GM21381 (cell line): Measurements from ENCODE around the gene RNF13.
"Not testable (repeated sequence)": the region's sequence is repeated elsewhere in the genome, so short reads cannot be mapped to it uniquely, and the experiment has no call there.

Experiments
- ATAC-seq: cut with Tn5 transposase; IDR thresholded peaks from one replicate; pipeline ENCODE4 v1.9.1; 2021; ENCODE audit warnings: mild to moderate bottlenecking, moderate library complexity; ENCODE audit not compliant: unreplicated experiment

Gene RNF13

GRCh38 chr3:149943966-149944365 lies 131.0 kb downstream of the RNF13 start:
- ATAC-seq = not testable (repeated sequence)

GRCh38 chr3:149947231-149947630 lies 134.2 kb downstream of the RNF13 start:
- ATAC-seq = no peak

GRCh38 chr3:149949181-149949580 lies 136.2 kb downstream of the RNF13 start:
- ATAC-seq = no peak

- no peak for ATAC-seq
These were observed 141.8 kb downstream of the RNF13 start for GRCh38 chr3:149954812-149955211.

DNA sequence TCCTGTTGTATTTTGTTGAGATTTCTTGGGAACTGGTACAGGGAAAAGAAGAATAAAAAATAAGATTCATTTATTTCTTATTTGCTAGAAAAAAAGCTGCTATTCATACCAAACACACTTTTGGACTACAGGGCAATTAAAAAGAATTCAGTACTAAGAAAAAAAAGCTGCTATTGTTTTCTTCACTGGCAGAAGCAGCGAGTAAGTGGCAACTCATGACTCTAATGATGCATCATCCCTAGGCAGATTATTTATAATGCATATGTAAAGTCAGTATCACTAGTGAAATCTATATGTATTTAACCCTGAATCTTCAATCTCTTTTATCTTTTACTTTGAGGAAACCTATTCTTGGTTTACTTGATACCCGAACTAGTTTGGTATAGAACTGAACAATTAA lies 142.4 kb downstream of the RNF13 start:
- ATAC-seq = no peak

GRCh38 chr3:149957361-149958125 lies 144.5 kb downstream of the RNF13 start:
- ATAC-seq = no peak

DNA sequence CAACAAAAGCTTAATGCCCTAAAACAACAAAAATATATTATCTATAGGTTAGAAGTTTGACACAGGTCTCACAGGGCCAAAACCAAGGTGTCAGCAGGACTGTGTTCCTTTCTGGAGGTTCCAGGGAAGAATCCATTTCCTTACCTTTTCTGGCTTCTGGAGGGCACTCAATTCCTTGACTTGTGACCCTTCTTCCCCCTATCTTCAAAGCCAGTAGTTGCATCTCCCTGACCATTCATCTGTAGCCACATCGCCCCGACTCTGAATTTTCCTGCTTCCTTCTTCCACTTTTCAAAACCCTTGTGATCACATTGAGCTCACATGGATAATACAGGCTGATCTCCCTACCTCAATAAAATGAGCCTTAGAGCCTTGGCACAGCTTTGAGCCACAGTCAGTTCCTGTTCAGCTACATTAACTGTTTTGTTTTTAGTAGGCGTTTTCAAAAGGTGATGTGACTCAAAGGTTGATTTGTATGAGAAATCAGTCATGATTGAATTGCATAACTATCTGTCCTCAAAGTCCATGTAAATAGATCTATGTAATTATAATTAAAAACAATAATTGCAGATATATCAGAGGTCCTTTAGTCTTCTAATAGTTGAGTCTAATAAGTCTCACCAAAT lies 145.3 kb downstream of the RNF13 start:
- no peak for ATAC-seq

GRCh38 chr3:149959443-149959842 lies 146.4 kb downstream of the RNF13 start:
- ATAC-seq = no peak

DNA sequence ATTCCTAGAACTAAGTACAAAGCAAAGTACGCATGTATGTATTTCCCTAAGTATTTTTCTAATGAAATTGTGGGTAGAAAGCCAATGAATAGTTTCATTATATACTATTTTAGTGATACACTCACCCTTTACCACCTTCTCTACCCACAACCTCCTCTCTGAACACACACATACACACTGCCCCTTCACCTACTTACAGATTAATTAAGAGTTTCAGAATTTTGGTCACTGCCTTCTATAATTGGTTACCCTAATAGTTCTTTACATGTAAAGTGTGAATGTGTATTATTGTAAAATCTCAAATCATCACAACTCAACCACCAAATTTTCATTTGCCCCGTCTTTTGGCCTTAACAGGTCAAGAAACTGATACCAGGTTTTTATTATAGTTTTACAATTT lies 150.5 kb downstream of the RNF13 start:
- ATAC-seq = no peak

DNA sequence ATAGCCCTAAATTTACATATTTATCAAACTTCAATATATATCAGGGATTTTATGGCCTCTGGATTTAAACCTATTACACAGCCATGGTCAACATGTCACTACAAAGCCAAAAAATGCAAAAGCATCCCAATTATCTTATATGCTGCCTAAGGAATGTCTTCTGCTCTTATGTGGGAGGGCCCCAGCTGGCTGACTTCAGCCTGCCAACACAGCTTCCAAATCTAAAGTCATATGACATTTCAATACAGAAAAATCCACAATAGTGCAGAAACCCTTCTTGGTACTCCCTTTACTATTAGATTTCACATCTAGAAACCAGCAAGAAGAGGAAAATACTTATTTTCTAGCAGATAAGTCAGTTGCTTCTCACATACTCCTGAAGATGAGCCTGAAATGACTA lies 151.3 kb downstream of the RNF13 start:
- no peak for ATAC-seq

- ATAC-seq = no peak
These were observed 152.3 kb downstream of the RNF13 start for GRCh38 chr3:149965278-149965677.

DNA sequence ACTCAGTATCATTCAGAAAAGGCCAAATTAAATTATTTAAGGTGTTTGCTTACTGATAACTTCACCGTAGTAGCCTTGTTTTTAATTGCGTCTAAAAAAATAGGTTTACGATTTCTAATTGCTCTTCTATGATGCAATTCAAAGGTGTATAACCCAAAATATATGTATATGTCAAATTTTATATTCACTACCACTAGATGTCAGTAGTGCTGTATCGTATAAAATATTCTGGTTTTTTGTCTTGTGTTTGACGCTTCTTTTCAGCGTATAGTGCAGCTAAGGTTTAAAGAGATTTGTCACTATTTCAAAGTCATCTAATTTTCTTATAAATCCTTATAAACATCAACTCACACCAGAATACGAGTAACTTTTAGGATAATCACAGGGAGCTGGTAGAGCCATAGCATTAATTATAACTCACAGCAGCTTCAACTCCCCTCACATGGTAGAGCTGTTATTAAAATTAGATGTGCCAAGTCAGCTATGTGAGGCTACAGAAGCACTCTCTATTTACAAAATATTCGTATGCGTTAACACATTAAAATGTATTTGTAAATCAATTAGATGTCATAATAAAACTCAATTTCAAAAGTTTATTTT lies 154.2 kb downstream of the RNF13 start:
- ATAC-seq = no peak

- ATAC-seq = no peak
These were observed 155.2 kb downstream of the RNF13 start for GRCh38 chr3:149968216-149968615.

DNA sequence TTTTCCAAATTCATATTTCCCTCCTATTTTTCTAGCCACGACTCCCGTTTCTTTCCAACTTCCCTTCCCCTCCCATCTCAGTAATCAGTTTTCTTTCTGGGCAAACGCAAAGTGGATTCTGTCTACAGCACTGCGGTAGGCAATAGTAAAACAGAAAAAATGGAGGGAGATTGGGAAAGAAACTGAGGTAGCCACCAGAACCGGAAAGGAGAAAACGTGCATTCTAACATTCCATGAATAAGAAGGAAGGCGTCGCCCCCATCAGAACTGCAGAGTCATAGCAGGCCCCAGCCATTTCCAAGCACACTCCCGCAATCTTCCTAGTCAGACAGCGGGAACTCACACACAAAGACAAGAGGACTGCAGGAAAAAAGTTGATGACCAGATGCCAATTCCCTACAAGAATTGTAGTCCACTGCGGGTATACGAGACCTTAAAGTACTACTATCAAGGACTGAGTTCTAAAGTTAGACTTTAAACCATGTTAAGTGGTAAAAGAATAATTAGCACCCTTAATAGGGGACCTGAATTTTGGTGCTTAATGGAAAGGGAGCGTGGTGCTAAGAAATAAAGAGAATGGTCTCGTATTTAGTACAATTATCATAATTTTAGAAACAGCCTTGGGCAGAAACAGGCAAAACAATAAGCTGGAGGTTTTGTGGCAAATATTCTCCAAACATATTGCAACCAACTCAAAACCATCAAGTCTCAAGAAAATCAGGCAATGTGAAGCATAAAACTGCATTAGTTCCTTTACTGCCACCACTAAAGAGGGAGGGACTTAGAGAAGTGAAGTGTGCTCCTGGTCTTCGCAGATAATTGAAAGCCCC lies 156.3 kb downstream of the RNF13 start:
- no peak for ATAC-seq

DNA sequence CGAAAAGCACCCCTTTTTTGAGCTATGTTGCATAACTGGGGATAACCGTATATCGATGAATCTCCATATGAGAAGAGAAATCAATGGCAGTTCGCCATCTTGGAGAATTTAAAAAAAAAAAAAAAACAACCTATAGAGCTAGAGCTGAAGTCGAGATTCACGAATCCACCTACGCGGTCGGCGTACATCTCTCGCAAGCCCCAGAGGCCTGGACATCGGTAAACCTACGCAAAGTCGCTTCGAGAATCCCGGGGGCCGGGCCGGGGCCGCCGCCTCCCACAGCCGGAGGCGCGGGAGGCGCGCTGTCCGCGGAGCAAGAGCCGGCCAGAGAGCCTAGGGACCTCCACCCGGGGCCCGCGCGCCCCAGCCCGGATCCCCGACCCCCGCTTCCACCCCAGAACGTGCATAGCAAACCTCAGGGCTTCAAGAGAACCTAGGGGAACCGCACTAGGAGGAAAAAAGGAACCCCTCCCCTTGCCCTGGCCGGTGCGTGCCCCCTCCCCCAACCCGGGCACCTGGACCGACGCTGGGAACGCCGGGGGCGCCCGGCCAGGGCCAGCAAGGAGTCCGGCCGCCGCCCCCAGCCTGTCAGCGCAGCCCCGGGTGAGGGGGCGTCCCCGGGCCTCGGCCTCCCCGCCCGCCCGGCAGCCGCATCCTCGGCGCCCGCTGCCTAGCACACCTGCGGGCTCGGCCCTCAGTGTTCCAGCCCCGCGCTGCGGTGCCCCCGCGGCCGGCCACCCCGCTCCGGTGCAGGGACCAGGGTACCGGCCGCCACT lies 157.1 kb downstream of the RNF13 start:
- ATAC-seq = peak; percentile 65

- peak; percentile 48 for ATAC-seq
These were observed 157.8 kb downstream of the RNF13 start, which contains the start of gene PFN2 for GRCh38 chr3:149970716-149971402. PFN2 (minus strand) TSS chr3:149970895; CDS start chr3:149970856, 39 bp downstream.

GRCh38 chr3:149971403-149972075 lies 158.5 kb downstream of the RNF13 start:
- peak; percentile 9 for ATAC-seq

GRCh38 chr3:149975919-149976318 lies 162.9 kb downstream of the RNF13 start:
- ATAC-seq = no peak

- no peak for ATAC-seq
These were observed 164.4 kb downstream of the RNF13 start for GRCh38 chr3:149977386-149977785.
